Vagina (tissue), 2 donors: ENCODE measurements around the gene MAPK8IP2. TPM values are rescaled to one million over a fixed set of nuclear protein-coding genes. Genes with fewer than 3 reads are reported as not detected.

ENCODE experiments used
- DNase-seq, 2 donors: peaks; one replicate each; pipeline ENCODE4 v3.0.0-alpha.2; 2017; ENCODE audit errors: extremely low spot score in 2 of 2
- H3K27ac ChIP-seq: fragments of 200-600 bp; sonication (generic); one replicate; pipeline ENCODE4 v1.5.1; 2019
- H3K27me3 ChIP-seq: fragments of 200-600 bp; sonication (generic); one replicate; pipeline ENCODE4 v1.5.1; 2019
- H3K36me3 ChIP-seq, 2 donors: fragments of 200-600 bp; sonication (generic); one replicate each; pipeline ENCODE4 v1.5.1; 2017 to 2019
- H3K4me1 ChIP-seq: fragments of 200-600 bp; sonication (generic); one replicate; pipeline ENCODE4 v1.5.1; 2019
- H3K4me3 ChIP-seq, 2 donors: fragments of 200-600 bp; sonication (generic); 1 replicate in 1 of 2; 2 replicates in 1 of 2; pipeline ENCODE4 v1.5.1; 2016 to 2019
- H3K9me3 ChIP-seq: fragments of 200-600 bp; sonication (generic); one replicate; pipeline ENCODE4 v1.5.1; 2019
- CTCF ChIP-seq, 3 experiments: fragments of 450-650 bp in 2 of 3; fragments of 200-600 bp in 1 of 3; sonication (generic) in 1 of 3; IDR thresholded peaks; one replicate each; pipeline ENCODE4 v1.5.1; 2017 to 2019; ENCODE audit warnings: antibody characterized with exemption in 3 of 3, mild to moderate bottlenecking in 2 of 3, moderate library complexity in 2 of 3
- POLR2A ChIP-seq, 2 donors: fragments of 450-650 bp; IDR thresholded peaks; one replicate each; pipeline ENCODE4 v1.6.1; 2017; ENCODE audit warnings: antibody characterized with exemption in 2 of 2, mild to moderate bottlenecking in 2 of 2, moderate library complexity in 2 of 2
- POLR2AphosphoS5 ChIP-seq, 2 donors: sonication (generic); formaldehyde crosslinking; IDR thresholded peaks; one replicate each; pipeline ENCODE4 v1.9.0; 2017; ENCODE audit warnings: antibody characterized with exemption in 2 of 2, mild to moderate bottlenecking in 2 of 2, low read depth in 1 of 2; ENCODE audit not compliant: insufficient read depth in 1 of 2
- intact Hi-C: fragments of 100-400 bp; cut with DNase I; formaldehyde crosslinking; loops from one replicate; pipeline ENCODE4 v1.15.1; 2023
- total RNA-seq: library from RNA; depleted of rRNA; stranded (reverse); fragments of >200 nt; gene quantifications from one replicate; pipeline ENCODE4 v1.2.3, GENCODE V29; 2016

MAPK8IP2 gene
- total RNA-seq, 1 donor from 2014 or later: 3.2 TPM

- no peak for DNase-seq
- H3K27me3 ChIP-seq: no peaks in the 10 kb centered on the region
- intact Hi-C loops: no loop called here
- peaks cover 26% of the 10 kb centered on the region for H3K4me1 ChIP-seq
- no peaks in the 10 kb centered on the region for H3K36me3 ChIP-seq
- no peaks in the 10 kb centered on the region for H3K9me3 ChIP-seq
- TF ChIP-seq POLR2AphosphoS5 (IDR thresholded peaks at IDR 0.05; ENCODE audit: insufficient read depth in 1 of 2, low read depth in 1 of 2) (no peak), CTCF (IDR thresholded peaks at IDR 0.05) (no peak), POLR2A (IDR thresholded peaks at IDR 0.05) (no peak)
- no peak overlapping the region for H3K4me3 ChIP-seq
- H3K27ac ChIP-seq: no peak overlapping the region
These were observed 21.8 kb upstream of the MAPK8IP2 start for GRCh38 chr22:50578776-50579310.

- no peak for DNase-seq
- Histone ChIP-seq H3K4me1 (peaks cover 28% of the 10 kb centered on the region), H3K27me3 (no peaks in the 10 kb centered on the region), H3K27ac (no peak overlapping the region), H3K36me3 (no peaks in the 10 kb centered on the region), H3K9me3 (no peaks in the 10 kb centered on the region), H3K4me3 (no peak overlapping the region)
- no peak for TF ChIP-seq CTCF (IDR thresholded peaks at IDR 0.05)
- TF ChIP-seq POLR2AphosphoS5 (IDR thresholded peaks at IDR 0.05; ENCODE audit: insufficient read depth in 1 of 2, low read depth in 1 of 2): no peak
- TF ChIP-seq POLR2A (IDR thresholded peaks at IDR 0.05): no peak
- intact Hi-C loops: loop anchor here (5.0 kb wide), 2 partner anchors 37 to 52 kb away; partner anchors contain the start of gene SCO2
These were observed 20.8 kb upstream of the MAPK8IP2 start for GRCh38 chr22:50579752-50580151.

- H3K4me3 ChIP-seq: peak overlapping the region; percentile 77 to 81
- no peaks in the 10 kb centered on the region for H3K27me3 ChIP-seq
- H3K4me1 ChIP-seq: peaks cover 28% of the 10 kb centered on the region
- no peak for DNase-seq
- TF ChIP-seq POLR2A (IDR thresholded peaks at IDR 0.05): no peak
- H3K27ac ChIP-seq: peak overlapping the region; percentile 97
- H3K9me3 ChIP-seq: no peaks in the 10 kb centered on the region
- H3K36me3 ChIP-seq: no peaks in the 10 kb centered on the region
- intact Hi-C loops: loop anchor here (5.0 kb wide), 2 partner anchors 39 to 54 kb away; partner anchors contain the start of gene SCO2
These were observed 19.3 kb upstream of the MAPK8IP2 start for GRCh38 chr22:50581031-50581949.

DNA sequence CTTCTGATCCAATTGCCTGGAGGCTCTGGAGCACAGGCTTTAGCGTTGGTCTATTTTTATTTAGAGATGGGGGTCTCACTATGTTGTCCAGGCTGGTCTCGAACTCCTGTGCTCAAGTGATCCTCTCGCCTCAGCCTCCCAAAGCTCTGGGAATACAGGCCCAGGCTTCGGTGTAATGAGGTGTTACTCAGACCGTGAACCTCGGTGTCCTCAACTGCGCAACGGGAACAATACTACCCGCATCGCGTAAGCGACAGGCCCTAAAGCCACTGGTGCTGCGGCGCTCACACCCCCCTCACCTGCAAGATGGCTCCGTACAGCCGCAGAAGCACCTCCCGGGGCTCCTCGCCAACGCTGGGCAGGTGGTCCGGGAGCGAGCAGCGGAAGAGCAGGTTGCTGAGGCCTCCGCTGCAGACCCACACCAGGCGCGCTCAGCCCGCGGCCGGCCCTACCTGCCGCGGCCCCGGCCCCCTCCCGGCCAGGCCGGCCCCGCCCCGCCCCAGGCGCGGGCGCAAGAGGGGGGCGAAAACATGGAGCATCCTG is 18.6 kb upstream of the MAPK8IP2 start:
- no peak for DNase-seq
- Histone ChIP-seq H3K4me1 (peaks cover 28% of the 10 kb centered on the region), H3K27ac (peak overlapping the region; percentile 97), H3K36me3 (no peaks in the 10 kb centered on the region), H3K4me3 (peak overlapping the region; percentile 77 to 81), H3K9me3 (no peaks in the 10 kb centered on the region), H3K27me3 (no peaks in the 10 kb centered on the region)
- intact Hi-C loops: loop anchor here (5.0 kb wide), 2 partner anchors 40 to 55 kb away; partner anchors contain the start of gene SCO2
- TF ChIP-seq CTCF (IDR thresholded peaks at IDR 0.05) (no peak), POLR2AphosphoS5 (IDR thresholded peaks at IDR 0.05; ENCODE audit: insufficient read depth in 1 of 2, low read depth in 1 of 2) (no peak), POLR2A (IDR thresholded peaks at IDR 0.05) (no peak)

GRCh38 chr22:50582493-50583293 is 17.9 kb upstream of the MAPK8IP2 start, which contains the start of gene CHKB:
CHKB (minus strand) TSS chr22:50582849; CDS start chr22:50582781, 68 bp downstream.
- Histone ChIP-seq H3K27me3 (no peaks in the 10 kb centered on the region), H3K36me3 (no peaks in the 10 kb centered on the region), H3K27ac (peak within 1 kb of the TSS; percentile 97), H3K9me3 (no peaks in the 10 kb centered on the region), H3K4me3 (peak within 1 kb of the TSS; percentile 77 to 81), H3K4me1 (peaks cover 28% of the 10 kb centered on the region)
- TF ChIP-seq POLR2A (IDR thresholded peaks at IDR 0.05) (peak; percentile 66 to 93), CTCF (IDR thresholded peaks at IDR 0.05) (no peak), POLR2AphosphoS5 (IDR thresholded peaks at IDR 0.05; ENCODE audit: insufficient read depth in 1 of 2, low read depth in 1 of 2) (peak; percentile 76 to 86)
- intact Hi-C loops: loop anchor here (5.0 kb wide), 2 partner anchors 40 to 55 kb away; partner anchors contain the start of gene SCO2
- peak in 1 of 2 donors; percentile 97 for DNase-seq
